ENCODE data around the gene CTRB1.
"Not testable (repeated sequence)": the region's sequence is repeated elsewhere in the genome, so short reads cannot be mapped to it uniquely, and the experiment has no call there.

The CTRB1 gene

DNA sequence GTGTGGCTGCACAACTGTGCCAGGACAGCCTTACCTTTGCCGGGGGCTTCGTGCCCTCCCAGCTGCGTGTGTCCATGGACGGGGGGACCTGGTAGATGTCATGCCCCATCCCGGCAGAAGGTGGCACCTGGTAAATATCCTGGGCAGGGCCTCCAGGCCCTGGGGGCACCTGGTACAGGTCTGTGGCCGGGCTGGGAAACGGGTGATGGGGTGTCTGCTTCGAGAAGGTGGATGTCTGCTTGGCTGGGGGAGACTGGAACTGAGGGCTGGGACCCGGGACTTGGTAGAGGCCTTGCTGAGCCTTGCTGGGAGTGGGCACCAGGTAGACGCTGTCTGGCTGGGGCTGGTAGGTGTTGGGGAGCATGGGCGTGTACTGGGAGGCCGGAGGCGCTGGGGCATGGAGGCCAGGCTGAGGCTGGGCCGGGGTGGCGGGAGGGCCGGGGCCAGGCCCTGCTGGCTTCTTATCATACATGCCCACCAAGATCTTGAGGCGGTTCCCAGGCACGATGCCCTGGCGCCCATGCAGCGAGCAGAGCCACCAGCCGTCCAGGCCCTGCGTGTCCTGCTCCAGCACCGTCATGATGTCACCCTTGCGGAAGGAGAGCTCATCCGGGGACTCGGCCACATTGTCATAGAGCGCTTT is 23.8 kb downstream of the CTRB1 start:
- not testable (repeated sequence) for DNase-seq

DNA sequence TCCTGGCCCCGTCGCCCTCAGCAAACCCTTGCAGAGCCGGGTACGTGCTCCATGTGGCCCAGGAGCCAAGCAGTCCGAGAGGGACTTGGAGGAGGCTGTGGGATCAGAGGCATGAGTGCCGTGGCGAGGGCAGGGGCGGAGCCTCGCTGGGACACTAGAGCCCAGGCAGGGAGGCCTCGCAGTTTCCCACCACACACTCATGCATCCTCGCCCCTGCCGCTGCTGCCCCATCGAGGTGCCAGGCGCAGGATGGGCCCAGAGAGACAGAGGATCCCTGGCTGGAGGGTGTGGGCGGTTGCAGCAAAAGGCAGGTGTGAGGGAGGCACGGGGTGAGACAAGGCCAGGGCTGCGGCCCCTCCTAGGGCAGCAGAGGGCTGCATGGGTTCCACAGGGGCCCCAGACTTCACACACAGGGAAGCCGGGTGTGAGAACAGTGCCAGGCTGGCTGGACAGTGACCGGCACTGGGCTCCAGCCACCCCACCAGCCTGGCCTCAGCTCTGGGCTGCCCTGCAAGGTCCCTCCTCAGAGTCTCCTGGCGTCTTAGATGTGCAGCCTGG is 25.0 kb downstream of the CTRB1 start:
- DNase-seq: no peak

DNA sequence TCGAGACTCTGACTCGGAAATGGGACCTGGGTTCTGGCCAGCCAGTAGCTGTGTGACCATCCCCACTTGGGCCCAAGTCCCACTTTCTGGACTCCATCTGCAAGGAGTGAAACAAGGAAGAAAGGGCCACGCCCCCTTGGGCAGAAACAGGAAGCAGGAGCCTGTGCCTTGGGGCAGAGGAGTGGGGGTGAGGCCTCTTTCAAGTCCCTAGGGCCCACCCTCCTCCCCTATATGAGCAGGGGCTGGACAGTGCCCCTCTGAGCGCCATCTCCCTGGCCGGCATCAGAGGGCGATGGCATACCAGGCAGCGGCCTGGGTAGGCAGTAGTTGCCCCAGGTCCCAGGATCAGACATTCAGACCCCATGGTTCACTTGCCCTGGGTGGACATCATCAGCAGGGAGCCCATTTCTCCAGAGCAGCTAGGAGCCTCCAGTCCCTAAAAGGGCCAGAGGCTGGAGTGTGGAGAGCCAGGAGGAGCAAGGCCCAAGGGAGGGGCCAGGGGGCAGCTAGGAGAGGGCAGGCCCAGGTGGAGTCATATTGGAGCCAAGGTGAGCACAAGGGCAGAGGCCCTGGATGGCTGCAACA is 25.5 kb downstream of the CTRB1 start:
- DNase-seq: no peak

DNA sequence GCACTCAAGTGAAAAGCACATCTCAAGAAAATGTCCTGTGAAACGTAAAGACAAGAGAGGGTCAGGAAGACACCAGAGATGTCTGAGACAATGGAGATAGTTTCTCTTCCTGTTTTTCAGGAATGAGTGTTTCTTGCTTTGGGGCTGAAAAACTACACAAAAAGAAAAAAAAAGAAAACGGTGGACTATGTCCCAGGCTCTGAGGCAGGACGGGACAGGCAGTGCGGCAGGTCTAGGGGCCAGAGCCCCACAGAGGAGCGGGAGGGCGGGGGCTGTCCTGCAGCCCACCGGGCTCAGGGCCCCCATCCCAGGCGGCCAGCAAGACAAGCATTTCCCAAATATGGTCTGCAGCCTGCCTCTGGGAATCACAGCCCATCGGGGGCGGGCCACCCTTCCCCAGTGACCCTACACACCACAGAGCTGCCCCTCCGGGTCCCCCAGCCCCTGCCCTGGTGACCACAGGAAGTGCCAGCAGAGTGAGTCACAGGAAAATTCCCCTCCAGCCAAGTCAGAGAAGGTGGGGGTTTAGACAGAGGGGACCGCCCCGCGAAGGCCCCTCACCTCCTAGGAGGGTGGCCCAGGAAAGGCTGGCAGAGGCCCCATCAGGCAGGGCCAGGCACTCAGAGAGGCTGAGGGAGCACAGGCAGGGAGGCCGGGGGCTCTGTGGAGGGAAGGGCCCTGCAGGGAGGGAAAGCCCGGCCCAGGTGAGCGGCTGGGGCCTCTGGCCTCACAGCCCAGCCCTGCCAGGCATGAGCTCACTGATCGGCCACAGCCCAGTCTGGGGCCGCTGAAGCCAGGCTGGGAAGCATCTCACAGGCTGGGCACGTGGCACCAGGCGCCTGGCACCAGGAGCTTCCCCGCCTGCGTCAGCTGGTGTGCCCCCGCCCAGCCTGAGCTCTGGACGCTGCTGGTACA is 26.3 kb downstream of the CTRB1 start:
- no peak for DNase-seq

- DNase-seq: no peak
Observed at GRCh38 chr16:75246504-75247205, 27.9 kb downstream of the CTRB1 start.

DNA sequence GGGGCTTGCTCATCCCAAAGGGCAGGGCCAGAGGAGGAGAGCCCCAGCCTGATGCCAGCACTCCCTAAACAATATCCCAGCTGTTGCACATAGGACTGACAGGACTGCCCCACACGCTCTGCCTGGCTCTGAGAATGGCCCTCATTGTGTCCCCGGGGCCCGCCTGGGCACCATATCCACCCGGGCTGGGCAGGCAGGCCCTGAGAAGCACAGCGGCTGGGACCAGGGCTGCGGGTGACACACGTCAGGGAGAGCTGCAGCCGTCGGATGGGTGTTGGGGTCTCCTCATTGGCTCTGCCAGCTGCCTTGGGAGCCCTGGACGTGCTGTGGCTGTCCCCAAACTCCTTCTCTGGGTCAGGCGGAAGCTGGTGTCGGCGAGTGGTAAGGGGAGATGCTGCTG is 28.5 kb downstream of the CTRB1 start:
- DNase-seq: no peak

DNA sequence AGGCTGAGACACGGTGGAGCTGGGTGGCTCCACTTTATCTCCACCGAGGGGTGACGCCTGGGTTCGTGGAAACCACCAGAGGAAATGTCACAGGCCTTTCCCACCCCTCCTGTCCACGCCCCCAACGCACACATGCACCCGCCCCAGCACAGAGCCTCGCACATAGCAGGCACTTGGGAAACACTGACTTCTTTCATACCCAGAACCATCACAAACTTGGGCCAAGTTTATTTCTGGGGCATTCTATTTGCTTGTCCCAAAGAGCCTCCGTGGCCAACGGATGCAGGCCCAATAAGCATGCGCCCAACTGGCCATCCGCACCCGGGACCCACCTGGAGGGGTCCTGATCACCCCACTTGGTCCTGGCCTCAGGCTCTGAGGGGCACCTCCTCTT is 29.4 kb downstream of the CTRB1 start:
- DNase-seq: no peak

DNA sequence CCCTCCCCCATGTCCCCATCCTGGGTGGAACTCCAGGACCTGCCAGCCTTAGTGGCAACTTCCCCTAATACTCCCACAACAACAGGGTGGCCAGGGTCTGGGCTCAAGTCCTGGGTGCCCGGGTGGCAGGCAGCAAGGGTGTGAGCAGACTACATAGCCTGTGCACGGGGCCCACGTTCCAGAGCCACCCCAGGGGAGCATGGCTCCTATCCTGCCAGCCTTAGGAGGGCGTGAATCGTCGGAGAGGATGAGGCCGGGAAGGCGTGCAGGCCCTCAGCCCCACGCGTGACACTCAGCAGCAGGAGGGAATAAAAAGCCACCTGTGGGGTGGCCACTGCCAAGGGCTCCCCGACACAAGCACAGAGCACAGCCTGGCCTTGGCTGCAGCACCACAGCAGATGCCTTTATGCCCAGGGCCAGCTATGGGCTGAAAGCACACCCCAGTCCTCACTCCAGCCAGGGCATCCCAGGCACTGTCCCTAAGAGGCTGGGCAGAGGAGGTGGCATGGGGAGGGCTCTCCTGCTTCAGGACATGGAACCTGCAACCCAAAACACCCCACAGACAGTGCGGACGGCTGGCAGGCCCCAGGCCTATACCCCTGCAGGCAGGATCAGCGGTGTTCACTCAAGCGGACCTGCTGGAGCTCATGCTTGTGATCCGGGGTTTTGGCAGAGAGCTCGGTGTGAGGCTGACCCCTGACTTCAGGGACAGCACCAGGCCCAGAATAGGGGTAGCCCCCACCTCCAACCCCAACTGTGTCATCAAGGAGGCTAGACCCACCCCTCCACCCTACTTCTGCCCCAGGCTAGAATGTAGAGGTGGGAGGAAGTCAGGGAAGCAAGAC is 30.0 kb downstream of the CTRB1 start:
- no peak for DNase-seq

- no peak for DNase-seq
Observed at GRCh38 chr16:75249441-75249840, 30.7 kb downstream of the CTRB1 start.

DNA sequence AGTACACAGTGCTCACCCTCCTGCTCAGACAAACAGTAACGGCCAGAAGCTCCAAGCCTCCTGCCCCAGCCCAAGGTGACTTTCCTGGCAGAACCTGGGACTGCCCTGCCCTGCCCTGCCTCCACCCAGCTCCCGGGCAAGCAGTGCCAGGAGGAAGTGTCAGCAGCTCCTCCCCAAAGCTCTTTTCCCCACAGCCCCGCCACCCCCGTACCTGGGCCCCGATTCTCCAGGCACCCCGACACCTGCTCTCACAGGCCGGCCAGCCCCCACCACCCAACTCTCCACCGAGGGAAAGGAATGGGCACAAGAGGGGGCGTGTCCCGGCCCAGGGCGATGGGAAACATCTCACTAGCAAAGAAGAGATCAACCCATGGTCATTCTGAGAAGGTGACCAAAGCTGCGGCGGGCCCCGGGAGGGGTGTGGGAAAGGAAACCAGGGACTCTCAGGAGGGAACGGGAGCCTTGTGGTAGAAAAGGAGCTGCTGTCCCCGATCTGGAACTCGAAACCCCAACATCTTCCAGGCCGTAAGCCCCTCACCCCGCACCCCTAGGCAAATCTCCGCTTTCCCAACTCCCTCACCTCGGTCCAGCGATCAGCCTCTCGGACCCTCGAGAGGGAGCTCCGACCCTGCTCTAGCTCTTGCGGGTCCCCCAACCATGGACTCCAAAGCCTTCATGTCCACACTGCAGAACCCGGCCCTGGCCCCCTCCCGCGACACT is 31.5 kb downstream of the CTRB1 start:
- no peak for DNase-seq

DNA sequence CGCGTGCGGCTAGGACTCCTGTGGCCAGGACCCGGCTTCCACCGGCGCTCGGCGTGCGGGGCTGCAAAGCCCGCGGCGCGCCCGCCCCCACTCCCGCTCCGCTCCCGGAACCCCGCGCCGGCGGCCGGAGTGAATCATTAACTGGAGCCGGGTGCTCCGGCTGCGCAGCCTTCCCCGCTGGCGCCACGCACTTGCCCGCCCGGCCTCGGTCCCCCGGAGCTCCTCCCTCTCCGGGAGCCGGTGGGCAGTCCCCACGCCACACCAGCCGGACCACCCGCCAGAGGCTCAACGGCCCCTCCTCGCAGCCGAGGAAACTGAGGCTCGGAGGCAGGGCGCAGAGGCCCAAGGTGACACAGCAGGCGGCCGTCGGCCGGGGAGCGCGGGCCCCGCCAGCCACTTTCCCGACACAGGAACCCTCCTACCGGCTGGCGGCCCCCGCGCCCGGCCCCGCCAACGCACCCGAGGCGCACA is 32.1 kb downstream of the CTRB1 start:
- no peak for DNase-seq

GRCh38 chr16:75251280-75252048 is 32.7 kb downstream of the CTRB1 start, which contains the start of gene BCAR1:
Gene BCAR1, minus strand, starts transcription at chr16:75251624. Its CDS starts 142 bp downstream, at chr16:75251482.
- peak; percentile 54 for DNase-seq

DNA sequence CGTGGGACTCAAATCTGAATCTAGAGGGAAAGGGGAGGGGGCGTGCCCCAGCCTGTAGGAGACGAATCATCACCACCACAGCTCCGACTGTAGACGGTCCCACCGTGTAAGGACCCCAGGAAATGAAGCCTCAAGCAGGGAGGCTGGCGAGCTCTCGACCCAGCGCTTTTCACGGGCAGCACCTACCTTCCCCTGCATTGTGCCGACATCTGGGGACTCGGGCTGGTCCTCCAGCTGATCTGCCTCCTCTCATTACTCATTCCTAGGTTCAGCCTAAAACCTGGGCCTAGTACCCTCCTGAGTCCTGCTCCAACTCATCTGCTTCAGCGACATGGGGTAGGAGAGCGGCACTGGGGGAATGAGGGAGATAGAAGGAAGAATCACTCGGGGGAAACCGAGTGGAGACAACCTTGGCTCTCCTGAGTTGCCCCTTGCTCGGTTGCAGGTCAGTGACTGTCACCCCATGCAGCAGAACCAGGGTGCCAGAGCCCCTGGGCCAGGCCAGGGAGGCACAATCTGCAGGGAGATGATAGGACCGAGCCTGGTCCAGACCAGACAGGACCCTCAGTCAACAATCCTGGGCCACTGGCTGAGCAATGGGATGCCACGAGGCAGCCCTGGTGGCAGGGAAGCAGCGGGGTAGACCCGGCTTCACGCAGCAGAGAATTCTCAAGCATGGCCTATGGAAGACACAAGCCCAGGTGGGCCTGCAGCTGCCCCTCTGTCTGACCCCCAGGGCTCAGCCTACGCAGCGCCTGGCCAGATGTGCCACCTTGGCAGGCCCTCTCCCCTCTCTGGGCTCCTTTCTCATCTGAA is 33.5 kb downstream of the CTRB1 start:
- no peak for DNase-seq

DNA sequence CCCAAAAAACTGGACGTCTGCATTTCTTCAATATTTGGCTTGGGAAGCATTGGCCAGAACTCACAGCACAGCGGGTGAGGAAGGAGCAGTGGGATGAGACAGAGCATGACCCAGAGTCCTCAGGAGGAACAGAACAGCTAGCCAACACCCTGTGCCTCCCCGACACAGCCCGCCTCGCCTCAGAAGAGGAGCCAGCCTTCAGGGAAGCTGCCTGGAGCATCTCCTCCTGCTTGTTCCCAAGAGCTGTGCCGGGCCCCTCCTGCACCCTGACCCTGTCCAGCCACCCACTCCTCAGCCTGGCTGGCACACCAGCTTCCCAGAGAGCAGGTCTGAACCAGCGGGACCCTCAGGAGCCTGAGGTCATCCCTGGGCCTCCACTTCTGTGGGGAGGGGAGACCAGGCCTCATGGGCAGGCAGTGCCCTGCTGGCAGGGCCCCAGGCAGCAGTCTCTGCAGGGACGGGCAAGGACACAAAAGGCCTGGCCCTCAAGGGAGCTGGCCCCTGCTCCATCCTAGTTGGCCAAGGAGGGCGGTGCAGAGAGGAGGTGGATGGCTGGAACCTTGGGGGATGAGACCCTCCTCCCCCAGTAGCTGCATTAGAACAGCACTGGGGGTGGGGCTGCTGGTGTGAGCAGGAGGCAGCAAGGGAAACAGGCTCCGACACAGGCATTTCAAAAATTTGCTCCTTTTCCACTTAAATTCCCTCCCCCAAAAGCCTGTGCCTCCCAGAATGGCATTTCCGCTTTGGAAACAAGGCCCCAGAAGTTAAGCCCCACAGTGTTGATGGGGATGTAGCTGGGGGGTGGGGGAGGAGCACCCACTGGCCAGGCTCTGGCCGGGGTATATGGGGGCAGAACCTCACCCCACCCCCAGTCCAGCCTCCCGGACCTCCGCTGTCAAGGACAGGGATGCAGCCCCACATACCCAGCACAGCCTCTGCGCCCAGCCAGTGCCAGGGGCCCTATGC is 34.4 kb downstream of the CTRB1 start:
- no peak for DNase-seq

DNA sequence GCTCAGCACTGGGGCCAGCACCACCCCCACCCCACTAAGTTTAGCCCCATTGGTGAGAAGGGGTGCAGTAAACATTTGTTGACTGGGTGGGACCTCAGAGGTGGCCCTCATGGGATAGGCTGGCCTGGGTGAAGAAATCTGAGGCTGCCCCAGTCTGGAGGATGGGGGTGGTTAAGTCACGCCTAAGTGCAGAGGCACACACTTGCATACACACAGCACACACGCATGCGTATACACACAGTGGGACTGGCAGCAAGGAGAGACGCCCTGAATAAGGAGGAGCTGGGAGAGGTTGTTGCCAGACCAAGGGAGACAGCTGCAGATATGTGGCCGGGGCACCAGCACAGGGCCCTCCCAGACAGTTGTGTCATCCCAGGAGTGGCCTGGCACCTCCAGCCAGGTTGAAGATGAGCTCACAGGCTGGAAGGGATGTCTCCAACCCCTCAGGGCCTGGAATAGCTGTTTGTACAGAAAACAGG is 35.6 kb downstream of the CTRB1 start:
- DNase-seq: no peak

DNA sequence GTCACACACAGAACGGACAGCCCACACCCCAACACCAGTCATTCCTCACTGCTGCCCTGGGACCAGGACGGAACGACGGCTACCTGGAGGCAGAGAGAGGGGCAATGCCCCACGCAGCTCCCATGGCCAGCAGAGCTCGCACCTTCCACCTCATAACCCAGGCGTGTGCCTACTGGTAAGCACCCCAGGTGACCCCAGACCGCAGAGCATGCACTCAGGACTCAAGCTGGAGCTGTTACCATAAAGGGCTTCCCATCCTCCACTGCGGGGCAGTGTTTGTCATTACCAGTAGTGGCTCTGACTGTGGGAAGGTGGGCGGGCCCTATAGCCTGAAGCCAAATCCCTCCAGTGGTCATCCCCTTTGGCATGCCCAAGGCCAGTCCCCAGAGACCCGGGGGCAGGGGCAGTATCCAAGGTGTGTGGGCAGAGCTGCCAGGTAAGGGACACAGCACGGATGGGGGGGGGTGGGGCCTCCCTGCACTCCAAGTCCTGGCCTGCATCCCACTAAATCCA is 37.3 kb downstream of the CTRB1 start:
- DNase-seq: no peak

GRCh38 chr16:75256696-75257343 is 38.0 kb downstream of the CTRB1 start:
- DNase-seq: no peak

Measured in NCI-H1105 treated with DMSO at 0.1 percent for 48 hours (cell line).